Fibroblast of mammary gland (primary cell): ENCODE results near the gene SLPI.
A peak's percentile ranks its signal among the peaks of the same experiment; 100 is the strongest.

Source experiments
- DNase-seq: peaks from one replicate; pipeline ENCODE4 v3.0.0-alpha.2; 2010; ENCODE audit warnings: low read depth
- H3K4me3 ChIP-seq: 2 replicates; pipeline ENCODE4 v1.5.1; 2011; ENCODE audit warnings: low read depth, mild to moderate bottlenecking, low read length, moderate library complexity; ENCODE audit not compliant: control insufficient read depth
- CTCF ChIP-seq: conservative IDR thresholded peaks from 2 replicates; pipeline ENCODE4 v1.5.1; 2011; ENCODE audit warnings: low read depth, low read length, inconsistent platforms; ENCODE audit not compliant: control insufficient read depth, insufficient read depth

Gene SLPI

GRCh38 chr20:45247865-45248264 lies 6.5 kb downstream of the SLPI start:
- no peak overlapping the region for H3K4me3 ChIP-seq
- no peak for TF ChIP-seq CTCF
- no peak for DNase-seq

- DNase-seq: no peak
- TF ChIP-seq CTCF: no peak
- no peak overlapping the region for H3K4me3 ChIP-seq
Observed at GRCh38 chr20:45246109-45246508, 8.3 kb downstream of the SLPI start.

- no peak overlapping the region for H3K4me3 ChIP-seq
- TF ChIP-seq CTCF: no peak
- no peak for DNase-seq
Observed at GRCh38 chr20:45238139-45238538, 16.2 kb downstream of the SLPI start.

- peak; percentile 41 for TF ChIP-seq CTCF
- no peak overlapping the region for H3K4me3 ChIP-seq
- no peak for DNase-seq
Observed at GRCh38 chr20:45235995-45236394, 18.4 kb downstream of the SLPI start.

- TF ChIP-seq CTCF: no peak
- DNase-seq: no peak
- no peak overlapping the region for H3K4me3 ChIP-seq
Observed at GRCh38 chr20:45230631-45231030, 23.7 kb downstream of the SLPI start.

- H3K4me3 ChIP-seq: no peak overlapping the region
- peak; percentile 7 for DNase-seq
- peak; percentile 56 for TF ChIP-seq CTCF
Observed at GRCh38 chr20:45229264-45230056, 24.9 kb downstream of the SLPI start.
